ENCODE data around the gene HEMK1. TPM values are rescaled to one million over a fixed set of nuclear protein-coding genes. Genes with fewer than 3 reads are reported as not detected.
A peak's percentile ranks its signal among the peaks of the same experiment; 100 is the strongest.

Gene HEMK1
- total and polyA plus RNA-seq, 8 donors = 23.5 to 27.6 (median 25.0) TPM

GRCh38 chr3:50615190-50615589, 45.9 kb downstream of the HEMK1 start:
- peaks cover 0 to 1% of the 10 kb centered on the region in 2 donors for H3K36me3 ChIP-seq
- peaks cover 20 to 62% of the 10 kb centered on the region in 2 donors for H3K4me1 ChIP-seq
- no peak for DNase-seq
- intact Hi-C loops (cut with DNase I) = loop anchor here in 1 of 2 donors (2.0 kb wide), 1 partner anchor 42 kb away; no protein-coding TSS in a partner anchor
- no peak for TF ChIP-seq CTCF (IDR thresholded peaks at IDR 0.05)
- H3K9me3 ChIP-seq = no peaks in the 10 kb centered on the region
- no peak overlapping the region for H3K27ac ChIP-seq
- no peaks in the 10 kb centered on the region for H3K27me3 ChIP-seq
- ATAC-seq = no peak
- no peak overlapping the region for H3K4me3 ChIP-seq

- peak; percentile 64 for ATAC-seq
- TF ChIP-seq CTCF (IDR thresholded peaks at IDR 0.05) = peak; percentile 95 to 96
Observed at GRCh38 chr3:50616003-50616769, 46.9 kb downstream of the HEMK1 start.

GRCh38 chr3:50616770-50617095, 47.4 kb downstream of the HEMK1 start:
- Histone ChIP-seq H3K4me3 (peak overlapping the region; percentile 80 to 90), H3K9me3 (no peaks in the 10 kb centered on the region), H3K36me3 (no peaks in the 10 kb centered on the region), H3K4me1 (peaks cover 30 to 69% of the 10 kb centered on the region in 2 donors), H3K27ac (peak overlapping the region; percentile 73 to 97), H3K27me3 (no peaks in the 10 kb centered on the region)
- intact Hi-C loops (cut with DNase I) = no loop called here
- ATAC-seq (peak; percentile 75), DNase-seq (peak; percentile 88 to 98 (median 94))
- TF ChIP-seq CTCF (IDR thresholded peaks at IDR 0.05) = no peak

More at GRCh38 chr3:50616003-50616769, 46.9 kb downstream of the HEMK1 start:
- H3K27me3 ChIP-seq = no peaks in the 10 kb centered on the region
- H3K9me3 ChIP-seq = no peaks in the 10 kb centered on the region
- peak overlapping the region; percentile 73 to 97 for H3K27ac ChIP-seq
- peaks cover 30 to 64% of the 10 kb centered on the region in 2 donors for H3K4me1 ChIP-seq
- H3K4me3 ChIP-seq = peak overlapping the region; percentile 80 to 90
- no peaks in the 10 kb centered on the region for H3K36me3 ChIP-seq
- DNase-seq = peak; percentile 75 to 91 (median 84)
- intact Hi-C loops (cut with DNase I) = no loop called here

- Histone ChIP-seq H3K4me1 (peaks cover 30 to 72% of the 10 kb centered on the region in 2 donors), H3K4me3 (peak within 1 kb of the TSS; percentile 80 to 90)
- peak in 2 of 4 donors; percentile 56 to 91 for DNase-seq
Observed at GRCh38 chr3:50617096-50617791, 47.9 kb downstream of the HEMK1 start, which contains the start of gene MAPKAPK3. MAPKAPK3 (plus strand) TSS chr3:50617151; CDS start chr3:50617566, 415 bp downstream.

More at GRCh38 chr3:50617096-50617791, 47.9 kb downstream of the HEMK1 start, which contains the start of gene MAPKAPK3:
- Histone ChIP-seq H3K27me3 (no peaks in the 10 kb centered on the region), H3K36me3 (no peaks in the 10 kb centered on the region), H3K9me3 (no peaks in the 10 kb centered on the region), H3K27ac (peak within 1 kb of the TSS; percentile 92 to 97)
- peak; percentile 27 for ATAC-seq
- intact Hi-C loops (cut with DNase I) = no loop called here
- no peak for TF ChIP-seq CTCF (IDR thresholded peaks at IDR 0.05)

All from left lung (tissue), 10 donors.